Naive thymus-derived CD4-positive, alpha-beta T cell (primary cell): ENCODE results near the gene CEACAM5. TPM values are rescaled to one million over a fixed set of nuclear protein-coding genes. Genes with fewer than 3 reads are reported as not detected.

Experiments
- ATAC-seq: fragments of 150-1000 bp; cut with Tn5 transposase; 2 replicates; pipeline ENCODE4 v1.10.0; 2021; ENCODE audit warnings: mild to moderate bottlenecking, moderate library complexity
- CTCF ChIA-PET: fragments of 350-600 bp; sonication (Branson Sonifier 250); formaldehyde crosslinking; loops from one replicate; lab custom pipeline; 2021; ENCODE audit warnings: antibody characterized with exemption; lab: Charles Lee
- POLR2A ChIA-PET: fragments of 350-600 bp; sonication (Branson Sonifier 250); formaldehyde crosslinking; loops from one replicate; lab custom pipeline; 2021; ENCODE audit warnings: antibody characterized with exemption, inconsistent platforms; lab: Charles Lee
- DNase-seq, 9 donors: peaks; one replicate each; pipeline versions ENCODE4 v3.0.0 to v3.0.0-alpha.2; 2020 to 2022; ENCODE audit warnings: mixed read lengths in 1 of 9
- H3K27ac ChIP-seq: one replicate; pipeline ENCODE4 v1.7.0; 2013; ENCODE audit warnings: mild to moderate bottlenecking, low read depth, low read length, moderate library complexity
- H3K27me3 ChIP-seq, 2 donors: one replicate each; pipeline ENCODE4 v1.7.0; 2013; ENCODE audit warnings: low read length in 2 of 2, mild to moderate bottlenecking in 2 of 2, moderate library complexity in 2 of 2; ENCODE audit not compliant: control insufficient read depth in 2 of 2, insufficient read depth in 2 of 2
- H3K36me3 ChIP-seq, 3 experiments: 1 replicate in 2 of 3; 2 replicates in 1 of 3; pipeline ENCODE4 v1.7.0; 2013; ENCODE audit warnings: low read length in 3 of 3, mild to moderate bottlenecking in 3 of 3, moderate library complexity in 1 of 3; ENCODE audit not compliant: insufficient read depth in 3 of 3, control insufficient read depth in 2 of 3
- H3K4me1 ChIP-seq, 2 donors: one replicate each; pipeline ENCODE4 v1.7.0; 2013; ENCODE audit warnings: low read length in 2 of 2, mild to moderate bottlenecking in 2 of 2, moderate library complexity in 1 of 2; ENCODE audit not compliant: control insufficient read depth in 2 of 2, insufficient read depth in 2 of 2
- H3K4me3 ChIP-seq: 2 replicates; pipeline ENCODE4 v1.7.0; 2013; ENCODE audit warnings: mild to moderate bottlenecking, low read length
- H3K9me3 ChIP-seq, 3 experiments: 1 replicate in 2 of 3; 2 replicates in 1 of 3; pipeline ENCODE4 v1.7.0; 2013; ENCODE audit warnings: low read length in 3 of 3; ENCODE audit not compliant: control insufficient read depth in 2 of 3
- H3K27ac Mint-ChIP-seq, 9 donors: one replicate each; pipeline ENCODE4 v1.8.0; 2020 to 2022; ENCODE audit warnings: mixed read lengths in 9 of 9, mild to moderate bottlenecking in 8 of 9, moderate library complexity in 5 of 9, inconsistent platforms in 2 of 9
- H3K27me3 Mint-ChIP-seq, 5 donors: one replicate each; pipeline ENCODE4 v1.8.0; 2021 to 2022; ENCODE audit warnings: mixed read lengths in 5 of 5, mild to moderate bottlenecking in 1 of 5
- H3K36me3 Mint-ChIP-seq, 5 donors: one replicate each; pipeline ENCODE4 v1.8.0; 2020 to 2022; ENCODE audit warnings: mixed read lengths in 5 of 5, mild to moderate bottlenecking in 3 of 5, inconsistent platforms in 1 of 5
- H3K4me1 Mint-ChIP-seq, 7 donors: one replicate each; pipeline ENCODE4 v1.8.0; 2020 to 2022; ENCODE audit warnings: mixed read lengths in 7 of 7, mild to moderate bottlenecking in 3 of 7, inconsistent platforms in 1 of 7
- H3K4me3 Mint-ChIP-seq, 10 donors: one replicate each; pipeline ENCODE4 v1.8.0; 2020 to 2022; ENCODE audit warnings: mild to moderate bottlenecking in 10 of 10, mixed read lengths in 10 of 10, moderate library complexity in 6 of 10, inconsistent platforms in 2 of 10
- H3K9me3 Mint-ChIP-seq, 11 donors: one replicate each; pipeline ENCODE4 v1.8.0; 2020 to 2022; ENCODE audit warnings: mixed read lengths in 11 of 11, mild to moderate bottlenecking in 4 of 11, inconsistent platforms in 1 of 11, moderate library complexity in 1 of 11
- intact Hi-C, 2 donors: fragments of 100-400 bp; cut with micrococcal nuclease; formaldehyde crosslinking; loops; one replicate each; pipeline ENCODE4 v1.15.1; 2023
- polyA plus RNA-seq, 2 donors: library from polyadenylated mRNA; unstranded; fragments of 300-500 nt; fragmentation: Illumina TruSeq; gene quantifications; one replicate each; pipeline ENCODE4 v1.2.3, GENCODE V29; 2021
- total RNA-seq, 6 experiments: library from RNA in 5 of 6; stranded (reverse) in 5 of 6; gene quantifications; 1 replicate in 5 of 6; 2 replicates in 1 of 6; pipeline ENCODE4 v1.2.3 and lab custom pipeline; 2021 to 2026

Gene CEACAM5
- total and polyA plus RNA-seq, 7 experiments from 2014 or later, result not detected

GRCh38 chr19:41694831-41695635 lies 13.4 kb upstream of the CEACAM5 start:
- Histone ChIP-seq H3K9me3 (no peaks in the 10 kb centered on the region), H3K4me1 (no peaks in the 10 kb centered on the region), H3K36me3 (no peaks in the 10 kb centered on the region), H3K27me3 (no peaks in the 10 kb centered on the region), H3K27ac (no peak overlapping the region), H3K4me3 (no peak overlapping the region)
- ATAC-seq (no peak), DNase-seq (peak in 1 of 9 donors; percentile 10)
- Mint-ChIP-seq H3K4me3 (no peak overlapping the region), H3K36me3 (peaks cover 0 to 7% (median 0%) of the 10 kb centered on the region in 5 donors), H3K9me3 (peaks cover 0 to 27% (median 12%) of the 10 kb centered on the region in 11 donors), H3K27ac (no peak overlapping the region), H3K27me3 (peaks cover 16 to 54% (median 43%) of the 10 kb centered on the region in 5 donors), H3K4me1 (peaks cover 0 to 7% (median 0%) of the 10 kb centered on the region in 7 donors)
- ChIA-PET POLR2A (no interaction called here), CTCF (no interaction called here)
- intact Hi-C loops, result loop anchor here (5.0 kb wide), 1 partner anchor 53 kb away; no protein-coding TSS in a partner anchor

GRCh38 chr19:41695745-41696144 lies 12.7 kb upstream of the CEACAM5 start:
- DNase-seq (no peak), ATAC-seq (no peak)
- H3K4me1 ChIP-seq, result no peaks in the 10 kb centered on the region
- H3K27me3 ChIP-seq, result no peaks in the 10 kb centered on the region
- no peaks in the 10 kb centered on the region for H3K36me3 ChIP-seq
- H3K4me1 Mint-ChIP-seq, result peaks cover 0 to 7% (median 0%) of the 10 kb centered on the region in 7 donors
- intact Hi-C loops, result no loop called here
- H3K36me3 Mint-ChIP-seq, result peaks cover 0 to 7% (median 0%) of the 10 kb centered on the region in 5 donors
- H3K27ac Mint-ChIP-seq, result no peak overlapping the region
- no peak overlapping the region for H3K4me3 ChIP-seq
- no peak overlapping the region for H3K27ac ChIP-seq
- H3K4me3 Mint-ChIP-seq, result no peak overlapping the region
- CTCF ChIA-PET, result no interaction called here
- H3K9me3 Mint-ChIP-seq, result peaks cover 0 to 27% (median 12%) of the 10 kb centered on the region in 11 donors
- no peaks in the 10 kb centered on the region for H3K9me3 ChIP-seq
- H3K27me3 Mint-ChIP-seq, result peaks cover 16 to 52% (median 43%) of the 10 kb centered on the region in 5 donors
- POLR2A ChIA-PET, result no interaction called here

GRCh38 chr19:41696402-41697197 lies 11.8 kb upstream of the CEACAM5 start:
- no peaks in the 10 kb centered on the region for H3K9me3 ChIP-seq
- no peak overlapping the region for H3K27ac Mint-ChIP-seq
- ChIA-PET POLR2A (no interaction called here), CTCF (interaction anchor here (1.4 kb wide), 1 partner anchor 49 kb away, joined by 4 read pairs; no protein-coding TSS in a partner anchor)
- intact Hi-C loops, result no loop called here
- peaks cover 0 to 7% (median 0%) of the 10 kb centered on the region in 5 donors for H3K36me3 Mint-ChIP-seq
- peak in 2 of 9 donors; percentile 4 to 18 for DNase-seq
- no peak overlapping the region for H3K4me3 ChIP-seq
- no peaks in the 10 kb centered on the region for H3K4me1 ChIP-seq
- H3K4me1 Mint-ChIP-seq, result peaks cover 0 to 1% (median 0%) of the 10 kb centered on the region in 7 donors
- H3K27me3 ChIP-seq, result no peaks in the 10 kb centered on the region
- H3K27me3 Mint-ChIP-seq, result peaks cover 16 to 44% (median 35%) of the 10 kb centered on the region in 5 donors
- H3K27ac ChIP-seq, result no peak overlapping the region
- no peaks in the 10 kb centered on the region for H3K36me3 ChIP-seq
- ATAC-seq, result no peak
- peaks cover 0 to 20% (median 10%) of the 10 kb centered on the region in 11 donors for H3K9me3 Mint-ChIP-seq
- H3K4me3 Mint-ChIP-seq, result no peak overlapping the region

DNA sequence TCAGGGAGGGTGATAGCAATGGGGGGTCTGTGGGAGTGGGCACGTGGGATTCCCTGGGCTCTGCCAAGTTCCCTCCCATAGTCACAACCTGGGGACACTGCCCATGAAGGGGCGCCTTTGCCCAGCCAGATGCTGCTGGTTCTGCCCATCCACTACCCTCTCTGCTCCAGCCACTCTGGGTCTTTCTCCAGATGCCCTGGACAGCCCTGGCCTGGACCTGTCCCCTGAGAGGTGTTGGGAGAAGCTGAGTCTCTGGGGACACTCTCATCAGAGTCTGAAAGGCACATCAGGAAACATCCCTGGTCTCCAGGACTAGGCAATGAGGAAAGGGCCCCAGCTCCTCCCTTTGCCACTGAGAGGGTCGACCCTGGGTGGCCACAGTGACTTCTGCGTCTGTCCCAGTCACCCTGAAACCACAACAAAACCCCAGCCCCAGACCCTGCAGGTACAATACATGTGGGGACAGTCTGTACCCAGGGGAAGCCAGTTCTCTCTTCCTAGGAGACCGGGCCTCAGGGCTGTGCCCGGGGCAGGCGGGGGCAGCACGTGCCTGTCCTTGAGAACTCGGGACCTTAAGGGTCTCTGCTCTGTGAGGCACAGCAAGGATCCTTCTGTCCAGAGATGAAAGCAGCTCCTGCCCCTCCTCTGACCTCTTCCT lies 11.1 kb upstream of the CEACAM5 start:
- no peaks in the 10 kb centered on the region for H3K9me3 ChIP-seq
- intact Hi-C loops, result no loop called here
- no peak overlapping the region for H3K4me3 ChIP-seq
- H3K27me3 Mint-ChIP-seq, result peaks cover 11 to 43% (median 28%) of the 10 kb centered on the region in 5 donors
- H3K4me3 Mint-ChIP-seq, result no peak overlapping the region
- H3K36me3 ChIP-seq, result no peaks in the 10 kb centered on the region
- peaks cover 0 to 12% (median 9%) of the 10 kb centered on the region in 11 donors for H3K9me3 Mint-ChIP-seq
- POLR2A ChIA-PET, result interaction anchor here (0.7 kb wide), 1 partner anchor 116 kb away, joined by 3 read pairs; no protein-coding TSS in a partner anchor
- no peaks in the 10 kb centered on the region for H3K27me3 ChIP-seq
- peaks cover 0 to 1% (median 0%) of the 10 kb centered on the region in 7 donors for H3K4me1 Mint-ChIP-seq
- H3K4me1 ChIP-seq, result no peaks in the 10 kb centered on the region
- CTCF ChIA-PET, result interaction anchor here (0.7 to 1.4 kb wide), 3 partner anchors 50 to 56 kb away, joined by 3 to 4 read pairs (median 4); no protein-coding TSS in a partner anchor
- DNase-seq, result peak in 2 of 9 donors; percentile 4 to 14
- no peak overlapping the region for H3K27ac Mint-ChIP-seq
- H3K36me3 Mint-ChIP-seq, result peaks cover 0 to 7% (median 0%) of the 10 kb centered on the region in 5 donors
- ATAC-seq, result no peak
- no peak overlapping the region for H3K27ac ChIP-seq

DNA sequence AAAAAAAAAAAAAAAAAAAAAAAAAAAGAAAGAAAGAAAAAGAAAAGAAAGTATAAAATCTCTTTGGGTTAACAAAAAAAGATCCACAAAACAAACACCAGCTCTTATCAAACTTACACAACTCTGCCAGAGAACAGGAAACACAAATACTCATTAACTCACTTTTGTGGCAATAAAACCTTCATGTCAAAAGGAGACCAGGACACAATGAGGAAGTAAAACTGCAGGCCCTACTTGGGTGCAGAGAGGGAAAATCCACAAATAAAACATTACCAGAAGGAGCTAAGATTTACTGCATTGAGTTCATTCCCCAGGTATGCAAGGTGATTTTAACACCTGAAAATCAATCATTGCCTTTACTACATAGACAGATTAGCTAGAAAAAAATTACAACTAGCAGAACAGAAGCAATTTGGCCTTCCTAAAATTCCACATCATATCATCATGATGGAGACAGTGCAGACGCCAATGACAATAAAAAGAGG lies 9.6 kb upstream of the CEACAM5 start:
- Histone ChIP-seq H3K4me1 (no peaks in the 10 kb centered on the region), H3K27ac (no peak overlapping the region), H3K36me3 (no peaks in the 10 kb centered on the region), H3K9me3 (no peaks in the 10 kb centered on the region), H3K27me3 (no peaks in the 10 kb centered on the region), H3K4me3 (no peak overlapping the region)
- peaks cover 0 to 1% (median 0%) of the 10 kb centered on the region in 7 donors for H3K4me1 Mint-ChIP-seq
- peaks cover 0 to 34% (median 21%) of the 10 kb centered on the region in 5 donors for H3K27me3 Mint-ChIP-seq
- no peak for ATAC-seq
- ChIA-PET POLR2A (no interaction called here), CTCF (interaction anchor here (0.8 kb wide), 2 partner anchors 21 to 56 kb away, joined by 3 to 6 read pairs; no protein-coding TSS in a partner anchor)
- no peak overlapping the region for H3K4me3 Mint-ChIP-seq
- no peaks in the 10 kb centered on the region for H3K36me3 Mint-ChIP-seq
- H3K9me3 Mint-ChIP-seq, result no peaks in the 10 kb centered on the region
- DNase-seq, result no peak
- no peak overlapping the region for H3K27ac Mint-ChIP-seq
- intact Hi-C loops, result no loop called here
